Liver (tissue), 9 donors: Measurements from ENCODE around the gene CD3D. TPM values are rescaled to one million over a fixed set of nuclear protein-coding genes. Genes with fewer than 3 reads are reported as not detected.

Experiments used
- DNase-seq: peaks from one replicate; pipeline ENCODE4 v3.0.0-alpha.2; 2017; ENCODE audit warnings: low spot score
- H3K27ac ChIP-seq, 2 donors: one replicate each; pipeline ENCODE4 v1.7.0; 2013; ENCODE audit warnings: inconsistent platforms in 2 of 2, low read length in 2 of 2, control low read depth in 1 of 2, low read depth in 1 of 2, mild to moderate bottlenecking in 1 of 2
- H3K27me3 ChIP-seq, 4 donors: one replicate each; pipeline versions ENCODE4 v1.6.1 to v1.7.0; 2013; ENCODE audit warnings: low read length in 3 of 4, inconsistent platforms in 1 of 4, mild to moderate bottlenecking in 1 of 4, moderate library complexity in 1 of 4; ENCODE audit not compliant: control insufficient read depth in 4 of 4, insufficient read depth in 4 of 4
- H3K36me3 ChIP-seq, 4 donors: one replicate each; pipeline versions ENCODE4 v1.6.1 to v1.7.0; 2013; ENCODE audit warnings: low read length in 3 of 4, mild to moderate bottlenecking in 3 of 4, low read depth in 1 of 4, moderate library complexity in 1 of 4; ENCODE audit not compliant: control insufficient read depth in 4 of 4, insufficient read depth in 3 of 4
- H3K4me1 ChIP-seq, 4 donors: one replicate each; pipeline versions ENCODE4 v1.6.1 to v1.7.0; 2013; ENCODE audit warnings: low read length in 3 of 4, mild to moderate bottlenecking in 3 of 4, moderate library complexity in 1 of 4; ENCODE audit not compliant: control insufficient read depth in 4 of 4, insufficient read depth in 4 of 4
- H3K4me3 ChIP-seq, 3 donors: one replicate each; pipeline versions ENCODE4 v1.6.1 to v1.7.0; 2013; ENCODE audit warnings: low read length in 3 of 3, control low read depth in 1 of 3, low read depth in 1 of 3, mild to moderate bottlenecking in 1 of 3
- H3K9ac ChIP-seq, 2 donors: one replicate each; pipeline ENCODE4 v1.7.0; 2013; ENCODE audit warnings: low read length in 2 of 2, mild to moderate bottlenecking in 2 of 2, moderate library complexity in 2 of 2, control low read depth in 1 of 2, low read depth in 1 of 2
- H3K9me3 ChIP-seq, 4 donors: one replicate each; pipeline versions ENCODE4 v1.6.1 to v1.7.0; 2013; ENCODE audit warnings: low read length in 3 of 4; ENCODE audit not compliant: control insufficient read depth in 4 of 4
- EGR1 ChIP-seq, 2 donors: IDR thresholded peaks; 2 replicates each; pipeline ENCODE4 v1.6.1; 2016 to 2018; ENCODE audit warnings: antibody characterized with exemption in 2 of 2, low read depth in 2 of 2
- FOXA2 ChIP-seq: IDR thresholded peaks from 2 replicates; pipeline ENCODE4 v1.6.1; 2016; ENCODE audit warnings: antibody characterized with exemption
- GABPA ChIP-seq, 2 donors: IDR thresholded peaks in 1 of 2; conservative IDR thresholded peaks in 1 of 2; 2 replicates each; pipeline ENCODE4 v1.6.1; 2016; ENCODE audit warnings: antibody characterized with exemption in 2 of 2, mild to moderate bottlenecking in 1 of 2, moderate library complexity in 1 of 2
- HNF4A ChIP-seq, 2 donors: conservative IDR thresholded peaks; 2 replicates each; pipeline ENCODE4 v1.6.1; 2016; ENCODE audit warnings: antibody characterized with exemption in 2 of 2, mild to moderate bottlenecking in 2 of 2
- HNF4G ChIP-seq: IDR thresholded peaks from 2 replicates; pipeline ENCODE4 v1.6.1; 2016; ENCODE audit warnings: antibody characterized with exemption
- JUND ChIP-seq, 2 donors: IDR thresholded peaks; 2 replicates each; pipeline ENCODE4 v1.6.1; 2016; ENCODE audit warnings: antibody characterized with exemption in 2 of 2
- NR2F2 ChIP-seq: IDR thresholded peaks from 2 replicates; pipeline ENCODE4 v1.6.1; 2016; ENCODE audit warnings: antibody characterized with exemption
- RAD21 ChIP-seq, 2 donors: IDR thresholded peaks; 2 replicates each; pipeline ENCODE4 v1.6.1; 2016; ENCODE audit warnings: antibody characterized with exemption in 2 of 2, mild to moderate bottlenecking in 2 of 2
- RXRA ChIP-seq, 2 donors: IDR thresholded peaks; 2 replicates each; pipeline ENCODE4 v1.6.1; 2017 to 2018; ENCODE audit warnings: antibody characterized with exemption in 2 of 2, mild to moderate bottlenecking in 1 of 2
- SP1 ChIP-seq: IDR thresholded peaks from 2 replicates; pipeline ENCODE4 v1.6.1; 2018; ENCODE audit warnings: antibody characterized with exemption, mild to moderate bottlenecking
- TAF1 ChIP-seq: conservative IDR thresholded peaks from 2 replicates; pipeline ENCODE4 v1.6.1; 2016; ENCODE audit warnings: antibody characterized with exemption, mild to moderate bottlenecking
- YY1 ChIP-seq: IDR thresholded peaks from 2 replicates; pipeline ENCODE4 v1.6.1; 2016; ENCODE audit warnings: antibody characterized with exemption, mild to moderate bottlenecking
- WGBS: extraction: QIAGEN DNeasy Blood & Tissue Kit; methylation state at CpG from one replicate; pipeline ENCODE4 v1.1.7; 2013; 5-methylcytosine and 5-hydroxymethylcytosine counted together
- polyA plus RNA-seq, 2 donors: library from polyadenylated mRNA; stranded (reverse) in 1 of 2; unstranded in 1 of 2; fragments of 200-250 nt in 1 of 2; fragments of >200 nt in 1 of 2; fragmentation: Nextera tagmentation in 1 of 2; extraction: Ambion mirVana in 1 of 2; gene quantifications; one replicate each; pipeline versions ENCODE4 v1.2.1 to v1.2.3, GENCODE V29; 2013 to 2015
- total RNA-seq, 2 donors: library from RNA; depleted of rRNA; stranded (reverse); fragments of >200 nt; gene quantifications; one replicate each; pipeline ENCODE4 v1.2.3, GENCODE V29; 2014
- TF ChIP-seq, protein P1 (sequence below): IDR thresholded peaks from 2 replicates; pipeline ENCODE4 v1.6.1; 2016; ENCODE audit warnings: antibody characterized with exemption
- TF ChIP-seq, protein P2 (sequence below): IDR thresholded peaks from 2 replicates; pipeline ENCODE4 v1.6.1; 2016; ENCODE audit warnings: antibody characterized with exemption, mild to moderate bottlenecking
- TF ChIP-seq, protein P3 (sequence below): fragments of 150-350 bp; IDR thresholded peaks from 2 replicates; pipeline ENCODE4 v1.5.1; 2017; ENCODE audit warnings: improper control_type of control experiment, low read depth, low read length; ENCODE audit not compliant: missing input control
- TF ChIP-seq, protein P4 (sequence below): IDR thresholded peaks from 2 replicates; pipeline ENCODE4 v1.6.1; 2016; ENCODE audit warnings: antibody characterized with exemption
- TF ChIP-seq, protein P5 (sequence below): IDR thresholded peaks from 2 replicates; pipeline ENCODE4 v1.6.1; 2016; ENCODE audit warnings: antibody characterized with exemption
- donor health status: healthy.
- donor health status: healthy.
- donor health status: healthy.
- donor health status: healthy.
- donor health status: healthy.

CD3D gene
- total and polyA plus RNA-seq, 4 donors: 1.1 to 1.6 (median 1.2) TPM

DNA sequence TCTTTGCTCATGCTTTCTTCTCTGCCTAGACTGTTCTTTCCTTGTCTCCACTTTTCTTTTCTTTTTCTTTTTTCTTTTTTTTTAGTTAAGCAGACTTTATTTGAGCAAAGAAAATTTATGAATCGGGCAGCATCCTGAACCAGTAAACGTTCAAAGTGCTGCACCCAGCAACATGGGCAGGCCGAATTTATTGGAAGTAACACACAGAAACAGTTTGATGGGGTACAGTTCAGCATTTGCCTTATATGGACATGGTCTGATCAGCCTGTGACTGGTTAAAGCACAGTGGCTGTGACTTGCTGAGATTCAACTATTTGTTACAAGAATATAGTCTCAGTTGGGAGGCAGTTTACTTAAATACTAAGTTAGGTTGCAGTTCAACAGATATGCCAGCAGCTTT, 22.0 kb downstream of the CD3D start:
- Histone ChIP-seq H3K27me3 (no peaks in the 10 kb centered on the region), H3K27ac (no peak overlapping the region), H3K9ac (no peak overlapping the region), H3K4me3 (no peak overlapping the region), H3K4me1 (peaks cover 2 to 15% (median 11%) of the 10 kb centered on the region in 4 donors), H3K36me3 (no peaks in the 10 kb centered on the region), H3K9me3 (no peaks in the 10 kb centered on the region)
- 94% methylated on average over 3 of the region's 3 CpGs for WGBS
- TF ChIP-seq FOXA2: no peak
- TF ChIP-seq, protein P1, sequence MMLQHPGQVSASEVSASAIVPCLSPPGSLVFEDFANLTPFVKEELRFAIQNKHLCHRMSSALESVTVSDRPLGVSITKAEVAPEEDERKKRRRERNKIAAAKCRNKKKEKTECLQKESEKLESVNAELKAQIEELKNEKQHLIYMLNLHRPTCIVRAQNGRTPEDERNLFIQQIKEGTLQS: no peak
- no peak for TF ChIP-seq YY1
- no peak for TF ChIP-seq SP1
- no peak for TF ChIP-seq HNF4A (conservative IDR thresholded peaks at IDR 0.05)
- TF ChIP-seq TAF1: no peak
- TF ChIP-seq, protein P2, sequence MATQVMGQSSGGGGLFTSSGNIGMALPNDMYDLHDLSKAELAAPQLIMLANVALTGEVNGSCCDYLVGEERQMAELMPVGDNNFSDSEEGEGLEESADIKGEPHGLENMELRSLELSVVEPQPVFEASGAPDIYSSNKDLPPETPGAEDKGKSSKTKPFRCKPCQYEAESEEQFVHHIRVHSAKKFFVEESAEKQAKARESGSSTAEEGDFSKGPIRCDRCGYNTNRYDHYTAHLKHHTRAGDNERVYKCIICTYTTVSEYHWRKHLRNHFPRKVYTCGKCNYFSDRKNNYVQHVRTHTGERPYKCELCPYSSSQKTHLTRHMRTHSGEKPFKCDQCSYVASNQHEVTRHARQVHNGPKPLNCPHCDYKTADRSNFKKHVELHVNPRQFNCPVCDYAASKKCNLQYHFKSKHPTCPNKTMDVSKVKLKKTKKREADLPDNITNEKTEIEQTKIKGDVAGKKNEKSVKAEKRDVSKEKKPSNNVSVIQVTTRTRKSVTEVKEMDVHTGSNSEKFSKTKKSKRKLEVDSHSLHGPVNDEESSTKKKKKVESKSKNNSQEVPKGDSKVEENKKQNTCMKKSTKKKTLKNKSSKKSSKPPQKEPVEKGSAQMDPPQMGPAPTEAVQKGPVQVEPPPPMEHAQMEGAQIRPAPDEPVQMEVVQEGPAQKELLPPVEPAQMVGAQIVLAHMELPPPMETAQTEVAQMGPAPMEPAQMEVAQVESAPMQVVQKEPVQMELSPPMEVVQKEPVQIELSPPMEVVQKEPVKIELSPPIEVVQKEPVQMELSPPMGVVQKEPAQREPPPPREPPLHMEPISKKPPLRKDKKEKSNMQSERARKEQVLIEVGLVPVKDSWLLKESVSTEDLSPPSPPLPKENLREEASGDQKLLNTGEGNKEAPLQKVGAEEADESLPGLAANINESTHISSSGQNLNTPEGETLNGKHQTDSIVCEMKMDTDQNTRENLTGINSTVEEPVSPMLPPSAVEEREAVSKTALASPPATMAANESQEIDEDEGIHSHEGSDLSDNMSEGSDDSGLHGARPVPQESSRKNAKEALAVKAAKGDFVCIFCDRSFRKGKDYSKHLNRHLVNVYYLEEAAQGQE: no peak
- TF ChIP-seq, protein P3, sequence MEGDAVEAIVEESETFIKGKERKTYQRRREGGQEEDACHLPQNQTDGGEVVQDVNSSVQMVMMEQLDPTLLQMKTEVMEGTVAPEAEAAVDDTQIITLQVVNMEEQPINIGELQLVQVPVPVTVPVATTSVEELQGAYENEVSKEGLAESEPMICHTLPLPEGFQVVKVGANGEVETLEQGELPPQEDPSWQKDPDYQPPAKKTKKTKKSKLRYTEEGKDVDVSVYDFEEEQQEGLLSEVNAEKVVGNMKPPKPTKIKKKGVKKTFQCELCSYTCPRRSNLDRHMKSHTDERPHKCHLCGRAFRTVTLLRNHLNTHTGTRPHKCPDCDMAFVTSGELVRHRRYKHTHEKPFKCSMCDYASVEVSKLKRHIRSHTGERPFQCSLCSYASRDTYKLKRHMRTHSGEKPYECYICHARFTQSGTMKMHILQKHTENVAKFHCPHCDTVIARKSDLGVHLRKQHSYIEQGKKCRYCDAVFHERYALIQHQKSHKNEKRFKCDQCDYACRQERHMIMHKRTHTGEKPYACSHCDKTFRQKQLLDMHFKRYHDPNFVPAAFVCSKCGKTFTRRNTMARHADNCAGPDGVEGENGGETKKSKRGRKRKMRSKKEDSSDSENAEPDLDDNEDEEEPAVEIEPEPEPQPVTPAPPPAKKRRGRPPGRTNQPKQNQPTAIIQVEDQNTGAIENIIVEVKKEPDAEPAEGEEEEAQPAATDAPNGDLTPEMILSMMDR: no peak
- no peak for TF ChIP-seq HNF4G
- TF ChIP-seq EGR1 (IDR thresholded peaks at IDR 0.05; ENCODE audit: low read depth in 2 of 2): no peak
- no peak for TF ChIP-seq GABPA (IDR thresholded peaks at IDR 0.05 in 1 of 2, conservative IDR thresholded peaks at IDR 0.05 in 1 of 2)
- no peak for TF ChIP-seq NR2F2
- TF ChIP-seq, protein P4, sequence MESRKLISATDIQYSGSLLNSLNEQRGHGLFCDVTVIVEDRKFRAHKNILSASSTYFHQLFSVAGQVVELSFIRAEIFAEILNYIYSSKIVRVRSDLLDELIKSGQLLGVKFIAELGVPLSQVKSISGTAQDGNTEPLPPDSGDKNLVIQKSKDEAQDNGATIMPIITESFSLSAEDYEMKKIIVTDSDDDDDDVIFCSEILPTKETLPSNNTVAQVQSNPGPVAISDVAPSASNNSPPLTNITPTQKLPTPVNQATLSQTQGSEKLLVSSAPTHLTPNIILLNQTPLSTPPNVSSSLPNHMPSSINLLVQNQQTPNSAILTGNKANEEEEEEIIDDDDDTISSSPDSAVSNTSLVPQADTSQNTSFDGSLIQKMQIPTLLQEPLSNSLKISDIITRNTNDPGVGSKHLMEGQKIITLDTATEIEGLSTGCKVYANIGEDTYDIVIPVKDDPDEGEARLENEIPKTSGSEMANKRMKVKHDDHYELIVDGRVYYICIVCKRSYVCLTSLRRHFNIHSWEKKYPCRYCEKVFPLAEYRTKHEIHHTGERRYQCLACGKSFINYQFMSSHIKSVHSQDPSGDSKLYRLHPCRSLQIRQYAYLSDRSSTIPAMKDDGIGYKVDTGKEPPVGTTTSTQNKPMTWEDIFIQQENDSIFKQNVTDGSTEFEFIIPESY: no peak
- DNase-seq: no peak

DNA sequence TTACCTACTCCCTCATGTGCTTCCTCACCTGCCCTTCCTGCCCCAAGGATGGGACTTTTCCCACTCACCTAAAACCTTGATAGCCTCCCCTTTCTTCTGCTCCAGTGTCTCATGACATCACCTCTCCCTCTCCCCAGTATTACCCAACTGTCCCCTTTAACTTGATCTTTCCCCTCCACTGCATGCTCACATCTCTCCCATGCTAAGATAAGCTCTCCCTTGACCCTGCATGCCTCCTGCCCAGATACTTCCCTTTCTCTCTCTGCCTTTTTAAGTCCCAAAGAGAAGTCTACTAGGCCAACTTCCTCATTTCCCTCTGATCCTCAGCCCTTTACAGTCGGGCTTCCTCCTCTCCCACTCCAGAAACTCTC, 23.2 kb downstream of the CD3D start:
- WGBS: 78% methylated on average over 1 of the region's 1 CpG
- Histone ChIP-seq H3K36me3 (no peaks in the 10 kb centered on the region), H3K27me3 (no peaks in the 10 kb centered on the region), H3K27ac (no peak overlapping the region), H3K4me3 (no peak overlapping the region), H3K9me3 (no peaks in the 10 kb centered on the region), H3K4me1 (peaks cover 2 to 21% (median 14%) of the 10 kb centered on the region in 4 donors), H3K9ac (no peak overlapping the region)
- TF ChIP-seq HNF4A (conservative IDR thresholded peaks at IDR 0.05) (no peak), SP1 (no peak), JUND (IDR thresholded peaks at IDR 0.05) (no peak), GABPA (IDR thresholded peaks at IDR 0.05 in 1 of 2, conservative IDR thresholded peaks at IDR 0.05 in 1 of 2) (no peak), FOXA2 (no peak), RXRA (IDR thresholded peaks at IDR 0.05) (no peak), HNF4G (no peak), YY1 (no peak), RAD21 (IDR thresholded peaks at IDR 0.05) (no peak)
- TF ChIP-seq, protein P5, sequence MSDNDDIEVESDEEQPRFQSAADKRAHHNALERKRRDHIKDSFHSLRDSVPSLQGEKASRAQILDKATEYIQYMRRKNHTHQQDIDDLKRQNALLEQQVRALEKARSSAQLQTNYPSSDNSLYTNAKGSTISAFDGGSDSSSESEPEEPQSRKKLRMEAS: no peak
- TF ChIP-seq, protein P3: no peak
- no peak for DNase-seq
